Stomach (tissue), 4 donors: Measurements from ENCODE around the gene TRIM32.

Experiments
- POLR2A ChIP-seq, 4 donors: fragments of 450-650 bp; IDR thresholded peaks; one replicate each; pipeline ENCODE4 v1.6.1; 2016; ENCODE audit warnings: antibody characterized with exemption in 4 of 4, control low read depth in 2 of 4, mild to moderate bottlenecking in 1 of 4, moderate library complexity in 1 of 4
- TF ChIP-seq, protein P1 (sequence below), 7 experiments: fragments of 450-650 bp in 4 of 7; fragments of 200-600 bp in 3 of 7; sonication (generic) in 3 of 7; IDR thresholded peaks; one replicate each; pipeline ENCODE4 v1.5.1; 2016 to 2019; ENCODE audit warnings: antibody characterized with exemption in 7 of 7, control low read depth in 2 of 7, mild to moderate bottlenecking in 1 of 7

DNA sequence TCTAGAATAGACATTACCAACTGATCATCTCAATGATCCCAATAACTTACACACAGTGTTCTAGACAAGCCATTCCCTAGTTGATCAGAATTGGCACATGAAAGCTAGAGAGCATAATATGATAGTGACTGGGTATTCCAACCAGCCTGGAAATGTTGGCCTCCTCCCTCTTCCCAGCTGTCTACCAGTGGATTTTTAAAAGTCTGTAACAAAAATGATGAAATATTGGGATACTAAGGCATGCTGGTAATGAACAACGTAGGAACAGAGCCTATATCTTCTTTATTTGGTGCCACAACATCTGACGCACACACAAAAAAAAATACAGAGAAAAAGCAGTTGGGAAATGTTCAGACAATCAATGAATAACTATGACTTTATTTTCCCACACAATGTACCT lies 34.8 kb downstream of the TRIM32 start:
- TF ChIP-seq, protein P1, sequence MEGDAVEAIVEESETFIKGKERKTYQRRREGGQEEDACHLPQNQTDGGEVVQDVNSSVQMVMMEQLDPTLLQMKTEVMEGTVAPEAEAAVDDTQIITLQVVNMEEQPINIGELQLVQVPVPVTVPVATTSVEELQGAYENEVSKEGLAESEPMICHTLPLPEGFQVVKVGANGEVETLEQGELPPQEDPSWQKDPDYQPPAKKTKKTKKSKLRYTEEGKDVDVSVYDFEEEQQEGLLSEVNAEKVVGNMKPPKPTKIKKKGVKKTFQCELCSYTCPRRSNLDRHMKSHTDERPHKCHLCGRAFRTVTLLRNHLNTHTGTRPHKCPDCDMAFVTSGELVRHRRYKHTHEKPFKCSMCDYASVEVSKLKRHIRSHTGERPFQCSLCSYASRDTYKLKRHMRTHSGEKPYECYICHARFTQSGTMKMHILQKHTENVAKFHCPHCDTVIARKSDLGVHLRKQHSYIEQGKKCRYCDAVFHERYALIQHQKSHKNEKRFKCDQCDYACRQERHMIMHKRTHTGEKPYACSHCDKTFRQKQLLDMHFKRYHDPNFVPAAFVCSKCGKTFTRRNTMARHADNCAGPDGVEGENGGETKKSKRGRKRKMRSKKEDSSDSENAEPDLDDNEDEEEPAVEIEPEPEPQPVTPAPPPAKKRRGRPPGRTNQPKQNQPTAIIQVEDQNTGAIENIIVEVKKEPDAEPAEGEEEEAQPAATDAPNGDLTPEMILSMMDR (IDR thresholded peaks at IDR 0.05) = no peak
- TF ChIP-seq POLR2A (IDR thresholded peaks at IDR 0.05) = no peak
